K562 (cell line): Measurements from ENCODE around the gene LMAN2. TPM values are rescaled to one million over a fixed set of nuclear protein-coding genes. Genes with fewer than 3 reads are reported as not detected.

Source experiments
- ETV1 ChIP-seq: fragments of 450-650 bp; conservative IDR thresholded peaks from 2 replicates; pipeline ENCODE4 v1.6.1; 2016; ENCODE audit warnings: missing genetic modification characterization, control low read depth, low read depth, missing compliant biosample characterization
- JUNB ChIP-seq: fragments of 450-650 bp; formaldehyde crosslinking; conservative IDR thresholded peaks from 2 replicates; pipeline ENCODE4 v1.4.0; 2020; ENCODE audit warnings: mild to moderate bottlenecking
- MXI1 ChIP-seq: IDR thresholded peaks from 2 replicates; pipeline ENCODE4 v1.6.1; 2011; ENCODE audit warnings: low read depth, mild to moderate bottlenecking, improper control_type of control experiment, low read length
- NFIX ChIP-seq: fragments of 250-450 bp; sonication (Bioruptor Pico); IDR thresholded peaks from 2 replicates; pipeline ENCODE4 v1.4.0; 2020; ENCODE audit warnings: low read depth, mild to moderate bottlenecking, moderate library complexity
- PHF20 ChIP-seq: fragments of 450-650 bp; IDR thresholded peaks from 2 replicates; pipeline ENCODE4 v1.6.1; 2018; ENCODE audit not compliant: partially characterized antibody
- PPARD ChIP-seq: fragments of 250-450 bp; sonication (Bioruptor Pico); IDR thresholded peaks from 2 replicates; pipeline ENCODE4 v1.8.0; 2022; ENCODE audit warnings: inconsistent platforms, mild to moderate bottlenecking, moderate library complexity
- PURB ChIP-seq: sonication (generic); formaldehyde crosslinking; IDR thresholded peaks from 2 replicates; pipeline ENCODE4 v1.9.0; 2021; ENCODE audit warnings: low read depth, mild to moderate bottlenecking, missing genetic modification reagents
- RBM15 ChIP-seq: fragments of 200-400 bp; formaldehyde crosslinking; IDR thresholded peaks from 2 replicates; pipeline ENCODE4 v1.6.1; 2018; ENCODE audit warnings: mild to moderate bottlenecking, low read length, moderate library complexity; ENCODE audit not compliant: insufficient read depth
- TCFL5 ChIP-seq: fragments of 250-450 bp; sonication (Bioruptor Pico); conservative IDR thresholded peaks from 2 replicates; pipeline ENCODE4 v1.6.1; 2021; ENCODE audit warnings: mild to moderate bottlenecking, moderate library complexity, matching md5 sums
- ZBED1 ChIP-seq: IDR thresholded peaks from 2 replicates; pipeline ENCODE4 v1.6.1; 2014
- ZFPM2 ChIP-seq: fragments of 250-450 bp; sonication (Bioruptor Pico); IDR thresholded peaks from 2 replicates; pipeline ENCODE4 v1.5.1; 2022; ENCODE audit warnings: mild to moderate bottlenecking
- ZKSCAN8 ChIP-seq: fragments of 200-800 bp; sonication (Bioruptor generic); IDR thresholded peaks from 2 replicates; pipeline ENCODE4 v1.6.1; 2016; ENCODE audit warnings: missing genetic modification characterization, missing compliant biosample characterization
- ZNF175 ChIP-seq: fragments of 200-800 bp; sonication (Bioruptor generic); IDR thresholded peaks from 2 replicates; pipeline ENCODE4 v1.6.1; 2016; ENCODE audit warnings: low read depth, mild to moderate bottlenecking, missing genetic modification characterization, missing compliant biosample characterization
- polyA plus RNA-seq, 8 experiments: library from polyadenylated mRNA; depleted of rRNA in 4 of 8; stranded (reverse) in 5 of 8; unstranded in 3 of 8; fragments of >200 nt; fragmentation: Nextera tagmentation in 2 of 8; fragmentation: Illumina TruSeq in 1 of 8; extraction: Ambion mirVana in 2 of 8; extraction: Trizol in 1 of 8; gene quantifications; 2 replicates each; pipeline versions ENCODE4 v1.2.1 to v1.2.3, GENCODE V29; 2011 to 2014; ENCODE audit warnings: inconsistent platforms in 1 of 8, missing spikeins in 1 of 8
- total RNA-seq, 7 experiments: library from RNA; depleted of rRNA in 6 of 7; stranded (reverse); fragments of >200 nt in 6 of 7; fragmentation: Illumina TruSeq in 2 of 7; extraction: Trizol in 2 of 7; gene quantifications; 2 replicates each; pipeline versions ENCODE4 v1.2.1 to v1.2.3, GENCODE V29; 2011 to 2021; ENCODE audit warnings: low replicate concordance in 1 of 7
- TF ChIP-seq, protein P1 (sequence below): fragments of 150-350 bp; IDR thresholded peaks from 2 replicates; pipeline ENCODE4 v1.6.1; 2014; ENCODE audit warnings: low read depth, mild to moderate bottlenecking, low read length, borderline replicate concordance
- TF ChIP-seq, protein P2 (sequence below): sonication (generic); IDR thresholded peaks from 2 replicates; pipeline ENCODE4 v1.6.1; 2016
- TF ChIP-seq, protein P3 (sequence below): fragments of 450-650 bp; formaldehyde crosslinking; IDR thresholded peaks from 2 replicates; pipeline ENCODE4 v1.4.0; 2022; ENCODE audit warnings: mild to moderate bottlenecking, moderate library complexity
- TF ChIP-seq, protein P4 (sequence below), 2 experiments: fragments of 450-650 bp in 1 of 2; sonication (generic) in 1 of 2; formaldehyde crosslinking in 1 of 2; IDR thresholded peaks in 1 of 2; conservative IDR thresholded peaks in 1 of 2; 2 replicates each; pipeline versions ENCODE4 v1.6.1 to v1.8.1; 2016 to 2023; ENCODE audit warnings: mild to moderate bottlenecking in 2 of 2, moderate library complexity in 2 of 2, inconsistent platforms in 1 of 2, missing genetic modification reagents in 1 of 2

LMAN2 gene
- total and polyA plus RNA-seq, 9 of the 15 experiments (the other 6 are each of a cell fraction or from before 2014, with no cell fraction given), result 2.7 to 254 (median 136) TPM

DNA sequence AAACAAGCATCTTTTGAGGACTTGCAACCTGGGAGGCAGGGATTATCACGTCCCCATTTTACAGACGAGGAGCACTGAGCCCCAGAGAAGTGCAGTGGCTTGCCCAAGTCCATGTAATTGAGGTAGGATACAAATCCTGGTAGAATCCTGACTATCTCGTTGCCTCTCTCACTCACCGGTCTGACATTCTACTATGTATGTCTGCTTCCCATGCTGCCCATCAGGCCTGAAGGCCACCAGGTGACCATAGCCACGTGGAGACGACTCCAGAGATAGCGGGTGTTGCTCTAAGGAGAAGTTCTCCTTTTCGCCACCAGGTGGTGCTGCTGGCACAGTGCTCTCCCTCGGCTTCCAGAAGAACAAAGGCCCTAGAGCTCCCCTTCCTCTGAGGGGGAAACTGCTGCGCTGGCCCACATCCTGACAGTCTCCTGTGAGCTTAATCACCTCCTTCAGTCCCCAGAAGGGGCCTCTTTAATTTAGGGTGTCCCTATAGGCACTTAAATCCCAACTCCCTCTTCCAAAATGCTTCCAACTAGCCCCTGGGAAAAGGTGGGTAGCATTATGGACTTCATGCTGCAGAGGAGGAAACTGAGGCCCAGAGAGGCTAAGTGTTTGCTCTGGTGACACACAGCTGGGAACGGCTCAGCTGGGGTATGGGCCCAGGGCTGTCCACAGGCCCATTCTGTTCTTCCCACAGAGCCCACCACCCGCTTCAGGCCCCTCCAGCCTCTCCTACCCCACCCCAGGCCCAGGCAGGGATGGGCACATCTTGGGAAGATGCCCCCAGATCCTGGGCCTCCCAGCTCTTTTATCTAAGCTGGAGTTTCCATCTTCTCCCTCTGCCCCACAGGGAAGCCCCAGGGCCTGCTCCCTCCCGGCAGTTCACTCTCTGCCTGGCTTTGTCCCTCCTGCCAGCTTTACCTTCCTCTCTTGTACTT, 39.2 kb upstream of the LMAN2 start (continued):
- TF ChIP-seq, protein P1, sequence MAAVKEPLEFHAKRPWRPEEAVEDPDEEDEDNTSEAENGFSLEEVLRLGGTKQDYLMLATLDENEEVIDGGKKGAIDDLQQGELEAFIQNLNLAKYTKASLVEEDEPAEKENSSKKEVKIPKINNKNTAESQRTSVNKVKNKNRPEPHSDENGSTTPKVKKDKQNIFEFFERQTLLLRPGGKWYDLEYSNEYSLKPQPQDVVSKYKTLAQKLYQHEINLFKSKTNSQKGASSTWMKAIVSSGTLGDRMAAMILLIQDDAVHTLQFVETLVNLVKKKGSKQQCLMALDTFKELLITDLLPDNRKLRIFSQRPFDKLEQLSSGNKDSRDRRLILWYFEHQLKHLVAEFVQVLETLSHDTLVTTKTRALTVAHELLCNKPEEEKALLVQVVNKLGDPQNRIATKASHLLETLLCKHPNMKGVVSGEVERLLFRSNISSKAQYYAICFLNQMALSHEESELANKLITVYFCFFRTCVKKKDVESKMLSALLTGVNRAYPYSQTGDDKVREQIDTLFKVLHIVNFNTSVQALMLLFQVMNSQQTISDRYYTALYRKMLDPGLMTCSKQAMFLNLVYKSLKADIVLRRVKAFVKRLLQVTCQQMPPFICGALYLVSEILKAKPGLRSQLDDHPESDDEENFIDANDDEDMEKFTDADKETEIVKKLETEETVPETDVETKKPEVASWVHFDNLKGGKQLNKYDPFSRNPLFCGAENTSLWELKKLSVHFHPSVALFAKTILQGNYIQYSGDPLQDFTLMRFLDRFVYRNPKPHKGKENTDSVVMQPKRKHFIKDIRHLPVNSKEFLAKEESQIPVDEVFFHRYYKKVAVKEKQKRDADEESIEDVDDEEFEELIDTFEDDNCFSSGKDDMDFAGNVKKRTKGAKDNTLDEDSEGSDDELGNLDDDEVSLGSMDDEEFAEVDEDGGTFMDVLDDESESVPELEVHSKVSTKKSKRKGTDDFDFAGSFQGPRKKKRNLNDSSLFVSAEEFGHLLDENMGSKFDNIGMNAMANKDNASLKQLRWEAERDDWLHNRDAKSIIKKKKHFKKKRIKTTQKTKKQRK, result no peak
- TF ChIP-seq, protein P2, sequence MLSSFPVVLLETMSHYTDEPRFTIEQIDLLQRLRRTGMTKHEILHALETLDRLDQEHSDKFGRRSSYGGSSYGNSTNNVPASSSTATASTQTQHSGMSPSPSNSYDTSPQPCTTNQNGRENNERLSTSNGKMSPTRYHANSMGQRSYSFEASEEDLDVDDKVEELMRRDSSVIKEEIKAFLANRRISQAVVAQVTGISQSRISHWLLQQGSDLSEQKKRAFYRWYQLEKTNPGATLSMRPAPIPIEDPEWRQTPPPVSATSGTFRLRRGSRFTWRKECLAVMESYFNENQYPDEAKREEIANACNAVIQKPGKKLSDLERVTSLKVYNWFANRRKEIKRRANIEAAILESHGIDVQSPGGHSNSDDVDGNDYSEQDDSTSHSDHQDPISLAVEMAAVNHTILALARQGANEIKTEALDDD, result no peak
- no peak for TF ChIP-seq RBM15
- TF ChIP-seq, protein P3, sequence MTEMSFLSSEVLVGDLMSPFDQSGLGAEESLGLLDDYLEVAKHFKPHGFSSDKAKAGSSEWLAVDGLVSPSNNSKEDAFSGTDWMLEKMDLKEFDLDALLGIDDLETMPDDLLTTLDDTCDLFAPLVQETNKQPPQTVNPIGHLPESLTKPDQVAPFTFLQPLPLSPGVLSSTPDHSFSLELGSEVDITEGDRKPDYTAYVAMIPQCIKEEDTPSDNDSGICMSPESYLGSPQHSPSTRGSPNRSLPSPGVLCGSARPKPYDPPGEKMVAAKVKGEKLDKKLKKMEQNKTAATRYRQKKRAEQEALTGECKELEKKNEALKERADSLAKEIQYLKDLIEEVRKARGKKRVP (CRISPR knock-in tag), result no peak
- TF ChIP-seq ETV1, result no peak
- no peak for TF ChIP-seq ZFPM2 (CRISPR knock-in tag)
- TF ChIP-seq TCFL5, result no peak
- no peak for TF ChIP-seq PURB (CRISPR knock-in tag)
- no peak for TF ChIP-seq PHF20
- no peak for TF ChIP-seq NFIX (CRISPR knock-in tag)
- TF ChIP-seq, protein P4, sequence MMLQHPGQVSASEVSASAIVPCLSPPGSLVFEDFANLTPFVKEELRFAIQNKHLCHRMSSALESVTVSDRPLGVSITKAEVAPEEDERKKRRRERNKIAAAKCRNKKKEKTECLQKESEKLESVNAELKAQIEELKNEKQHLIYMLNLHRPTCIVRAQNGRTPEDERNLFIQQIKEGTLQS (IDR thresholded peaks at IDR 0.05), result no peak
- TF ChIP-seq, protein P4 (CRISPR knock-in tag; conservative IDR thresholded peaks at IDR 0.05), result 0 out of 2 replicates have a peak, but pooled peaks have one; percentile 38
- TF ChIP-seq JUNB (CRISPR knock-in tag), result no peak
- no peak for TF ChIP-seq PPARD (CRISPR knock-in tag)
- no peak for TF ChIP-seq MXI1
- no peak for TF ChIP-seq ZKSCAN8 (CRISPR knock-in tag)
- no peak for TF ChIP-seq ZBED1
- TF ChIP-seq ZNF175 (CRISPR knock-in tag), result no peak
